Kidney epithelial cell (primary cell): ENCODE measurements around the gene TBC1D22A. TPM values are rescaled to one million over a fixed set of nuclear protein-coding genes. Genes with fewer than 3 reads are reported as not detected.

Experiments
- DNase-seq: peaks from one replicate; pipeline ENCODE4 v3.0.0-alpha.2; 2010; ENCODE audit warnings: low read depth
- H3K27me3 ChIP-seq: 2 replicates; pipeline ENCODE4 v1.6.0; 2011; ENCODE audit warnings: low read length; ENCODE audit not compliant: control insufficient read depth, insufficient read depth
- H3K36me3 ChIP-seq: 2 replicates; pipeline ENCODE4 v1.5.1; 2011; ENCODE audit warnings: low read length; ENCODE audit not compliant: control insufficient read depth, insufficient read depth
- H3K4me3 ChIP-seq: 2 replicates; pipeline ENCODE4 v1.5.1; 2011; ENCODE audit warnings: low read depth, mild to moderate bottlenecking, control low read depth, low read length
- CTCF ChIP-seq: IDR thresholded peaks from 2 replicates; pipeline ENCODE4 v1.5.1; 2011; ENCODE audit warnings: mild to moderate bottlenecking, moderate library complexity, low read length, control low read depth, inconsistent platforms; ENCODE audit not compliant: insufficient read depth, poor library complexity, severe bottlenecking
- total RNA-seq: library from RNA; depleted of rRNA; stranded (reverse); fragments of >200 nt; gene quantifications from 2 replicates; pipeline ENCODE4 v1.2.3, GENCODE V29; 2015

TBC1D22A gene
- total RNA-seq, 1 donor from 2014 or later: 25.7 TPM

GRCh38 chr22:46846150-46846831 lies 83.8 kb downstream of the TBC1D22A start:
- no peak overlapping the region for H3K4me3 ChIP-seq
- no peak for DNase-seq
- H3K36me3 ChIP-seq: no peaks in the 10 kb centered on the region
- H3K27me3 ChIP-seq: no peaks in the 10 kb centered on the region
- no peak for TF ChIP-seq CTCF

DNA sequence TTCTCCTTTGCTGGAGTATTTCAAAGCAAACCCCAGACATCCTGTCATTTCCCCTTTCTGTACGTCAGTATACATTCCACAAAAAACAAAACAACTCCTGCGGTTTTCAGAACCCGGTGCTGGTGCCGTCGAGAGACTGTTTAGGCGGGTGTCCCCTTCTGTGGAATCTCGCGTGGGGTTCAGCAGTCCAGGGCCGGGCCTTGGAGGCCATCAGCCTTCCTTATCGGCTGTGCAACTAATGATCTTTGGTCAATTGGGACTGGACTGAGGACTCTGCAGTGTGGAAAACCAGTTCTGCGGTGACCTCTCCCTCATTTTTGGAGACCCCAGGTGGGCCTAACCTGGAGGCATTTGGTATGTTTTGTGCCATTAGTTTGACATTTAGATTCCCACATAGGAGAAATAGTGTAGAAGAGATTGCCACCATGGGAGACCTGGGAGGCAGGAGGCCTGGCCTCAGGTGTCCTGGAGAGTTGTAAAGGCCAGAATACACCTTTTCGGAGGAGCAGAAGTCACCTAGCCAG lies 84.4 kb downstream of the TBC1D22A start:
- no peak for DNase-seq
- TF ChIP-seq CTCF: no peak
- no peak overlapping the region for H3K4me3 ChIP-seq
- no peaks in the 10 kb centered on the region for H3K27me3 ChIP-seq
- no peaks in the 10 kb centered on the region for H3K36me3 ChIP-seq

DNA sequence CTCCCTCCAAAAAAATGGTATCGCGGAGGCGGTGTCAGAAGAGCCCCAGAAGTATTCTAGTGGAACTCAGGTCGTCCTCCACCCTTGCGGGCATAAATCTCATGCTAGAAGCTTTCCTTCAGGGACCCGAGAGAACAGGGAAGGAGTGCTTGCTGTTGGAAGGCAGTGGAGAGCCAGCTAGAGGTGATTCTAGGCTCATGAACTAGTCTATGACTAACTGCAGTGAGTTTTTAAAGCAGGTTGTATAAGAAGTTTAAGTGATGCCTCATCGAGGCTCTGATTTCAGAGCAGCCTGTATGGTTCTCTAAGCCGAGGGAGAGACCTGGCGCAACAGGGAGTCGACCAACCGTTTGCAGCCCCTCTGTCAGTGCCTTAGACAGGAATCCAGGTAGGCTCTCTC lies 85.7 kb downstream of the TBC1D22A start:
- Histone ChIP-seq H3K27me3 (no peaks in the 10 kb centered on the region), H3K36me3 (no peaks in the 10 kb centered on the region), H3K4me3 (no peak overlapping the region)
- TF ChIP-seq CTCF: no peak
- no peak for DNase-seq

DNA sequence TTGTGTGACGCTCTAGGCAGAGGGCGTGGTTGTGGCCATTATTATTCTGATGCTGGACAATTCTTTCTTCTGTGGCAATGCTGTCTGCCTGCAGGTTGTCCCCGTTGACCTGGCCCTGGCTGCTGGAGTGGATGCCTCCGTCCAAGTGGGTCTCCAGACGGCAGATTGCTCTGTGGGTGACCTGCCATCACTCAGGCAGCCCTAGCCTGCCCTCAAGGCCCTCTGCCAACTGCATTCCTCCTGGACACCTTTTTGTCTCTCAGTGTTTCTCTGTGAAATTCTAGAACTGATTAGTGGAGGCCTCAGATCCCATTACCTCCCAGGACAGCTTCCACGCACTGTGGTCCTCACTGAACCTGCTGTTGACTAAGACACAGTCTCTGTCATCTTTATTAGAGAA lies 86.7 kb downstream of the TBC1D22A start:
- Histone ChIP-seq H3K4me3 (no peak overlapping the region), H3K27me3 (no peaks in the 10 kb centered on the region), H3K36me3 (no peaks in the 10 kb centered on the region)
- no peak for DNase-seq
- no peak for TF ChIP-seq CTCF

- Histone ChIP-seq H3K27me3 (no peaks in the 10 kb centered on the region), H3K36me3 (no peaks in the 10 kb centered on the region), H3K4me3 (no peak overlapping the region)
- TF ChIP-seq CTCF: no peak
- DNase-seq: no peak
Measured at GRCh38 chr22:46849951-46850350, 87.5 kb downstream of the TBC1D22A start.

- Histone ChIP-seq H3K36me3 (no peaks in the 10 kb centered on the region), H3K27me3 (no peaks in the 10 kb centered on the region), H3K4me3 (no peak overlapping the region)
- TF ChIP-seq CTCF: no peak
- DNase-seq: no peak
Measured at GRCh38 chr22:46851311-46851710, 88.9 kb downstream of the TBC1D22A start.
